22Rv1 (cell line): ENCODE measurements around the gene QSOX2.

Source experiments
- H3K27ac ChIP-seq: fragments of 450-650 bp; 2 replicates; pipeline ENCODE4 v1.5.1; 2017
- ZFX ChIP-seq: fragments of 450-650 bp; IDR thresholded peaks from 2 replicates; pipeline ENCODE4 v1.6.1; 2017; ENCODE audit warnings: antibody characterized with exemption, borderline replicate concordance
- TF ChIP-seq, protein P1 (sequence below): fragments of 450-650 bp; IDR thresholded peaks from 2 replicates; pipeline ENCODE4 v1.5.1; 2017; ENCODE audit warnings: mild to moderate bottlenecking

QSOX2 gene

DNA sequence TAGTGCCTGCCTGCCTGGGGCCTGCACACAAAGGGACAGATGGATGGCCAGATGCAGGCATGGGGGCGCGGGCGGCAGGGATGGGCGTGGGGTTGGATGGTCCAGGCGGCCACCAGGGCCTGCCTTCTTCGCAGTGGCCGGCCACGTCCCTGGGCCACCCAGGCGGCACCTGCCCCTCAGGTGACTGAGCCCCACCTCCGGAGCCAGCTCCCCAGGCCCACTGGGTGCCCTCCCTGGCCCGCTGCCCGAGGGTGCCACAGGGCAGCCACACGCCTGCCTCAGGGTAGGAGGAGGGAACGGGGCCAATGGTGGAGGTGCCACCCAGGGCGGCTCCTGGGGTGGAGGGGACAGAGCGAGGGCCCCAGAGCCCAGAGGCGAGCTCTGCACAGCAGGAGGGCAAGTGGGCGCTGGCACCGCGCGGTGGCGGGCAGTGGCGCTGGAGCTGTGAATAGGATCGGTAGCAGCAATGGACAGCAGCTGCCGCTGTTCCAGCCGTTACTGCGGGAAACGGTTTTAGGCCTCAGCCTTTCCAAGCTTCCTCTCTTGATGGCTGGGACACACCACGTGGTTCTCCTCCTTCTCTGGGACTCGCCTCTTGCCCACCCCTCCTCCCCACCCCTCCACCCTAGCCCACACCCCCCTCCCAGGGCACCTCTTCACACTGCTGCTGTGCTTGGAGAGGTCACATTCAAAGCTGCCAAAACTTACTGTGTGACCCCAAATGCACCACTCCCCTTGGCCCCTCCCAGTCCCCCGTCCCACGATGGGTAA is 59.8 kb downstream of the QSOX2 start:
- no peak for TF ChIP-seq ZFX
- TF ChIP-seq, protein P1, sequence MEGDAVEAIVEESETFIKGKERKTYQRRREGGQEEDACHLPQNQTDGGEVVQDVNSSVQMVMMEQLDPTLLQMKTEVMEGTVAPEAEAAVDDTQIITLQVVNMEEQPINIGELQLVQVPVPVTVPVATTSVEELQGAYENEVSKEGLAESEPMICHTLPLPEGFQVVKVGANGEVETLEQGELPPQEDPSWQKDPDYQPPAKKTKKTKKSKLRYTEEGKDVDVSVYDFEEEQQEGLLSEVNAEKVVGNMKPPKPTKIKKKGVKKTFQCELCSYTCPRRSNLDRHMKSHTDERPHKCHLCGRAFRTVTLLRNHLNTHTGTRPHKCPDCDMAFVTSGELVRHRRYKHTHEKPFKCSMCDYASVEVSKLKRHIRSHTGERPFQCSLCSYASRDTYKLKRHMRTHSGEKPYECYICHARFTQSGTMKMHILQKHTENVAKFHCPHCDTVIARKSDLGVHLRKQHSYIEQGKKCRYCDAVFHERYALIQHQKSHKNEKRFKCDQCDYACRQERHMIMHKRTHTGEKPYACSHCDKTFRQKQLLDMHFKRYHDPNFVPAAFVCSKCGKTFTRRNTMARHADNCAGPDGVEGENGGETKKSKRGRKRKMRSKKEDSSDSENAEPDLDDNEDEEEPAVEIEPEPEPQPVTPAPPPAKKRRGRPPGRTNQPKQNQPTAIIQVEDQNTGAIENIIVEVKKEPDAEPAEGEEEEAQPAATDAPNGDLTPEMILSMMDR = no peak
- H3K27ac ChIP-seq = no peak overlapping the region

DNA sequence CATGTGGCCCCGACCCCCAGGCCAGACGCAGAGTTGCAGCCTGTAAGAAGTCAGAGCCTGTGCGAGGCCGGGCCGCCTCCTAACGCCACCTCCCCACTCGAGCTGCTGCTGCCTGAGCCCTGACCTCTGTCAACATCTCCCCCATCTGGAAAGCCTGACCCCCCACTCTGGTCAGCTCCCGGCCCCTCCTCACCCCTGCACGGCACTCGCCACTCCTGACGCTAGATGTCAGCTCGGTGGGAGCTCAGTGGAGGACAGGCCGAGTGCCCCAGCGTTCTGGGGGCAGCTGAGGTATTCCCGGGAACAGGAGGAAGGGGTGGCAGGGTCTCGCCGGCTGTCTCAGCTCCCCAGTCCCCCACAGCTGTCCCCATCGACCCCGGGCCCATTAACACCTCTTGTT is 60.5 kb downstream of the QSOX2 start:
- no peak for TF ChIP-seq ZFX
- TF ChIP-seq, protein P1 = no peak
- H3K27ac ChIP-seq = no peak overlapping the region

DNA sequence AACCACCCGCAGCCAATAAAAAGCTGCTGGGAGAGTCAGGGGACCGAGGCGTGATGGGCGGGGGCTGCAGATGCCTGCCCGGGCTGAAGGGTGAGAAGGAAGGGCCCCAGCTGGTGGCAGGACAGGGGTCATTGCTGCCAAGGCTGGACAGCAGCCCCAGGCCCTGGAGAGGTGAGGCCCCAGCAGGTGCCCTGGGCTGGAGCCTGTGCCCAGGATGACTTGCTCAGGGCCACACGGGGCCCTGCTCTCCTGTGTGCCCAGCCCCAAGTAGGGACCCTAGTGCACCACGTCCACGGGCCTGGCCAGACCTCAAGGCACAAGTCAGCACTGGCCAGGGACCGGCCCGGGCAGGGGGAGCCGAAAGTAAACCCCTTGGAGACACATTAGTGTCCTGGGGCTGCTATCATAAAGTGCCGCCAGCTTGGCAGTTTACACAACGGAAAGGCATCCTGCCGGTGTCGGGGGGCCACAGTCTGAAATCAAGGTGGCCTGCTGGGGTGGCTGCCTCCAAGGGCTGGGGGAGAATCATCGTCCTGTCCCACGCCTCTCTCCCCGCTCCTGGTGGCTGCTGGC is 62.7 kb downstream of the QSOX2 start:
- no peak overlapping the region for H3K27ac ChIP-seq
- no peak for TF ChIP-seq ZFX
- TF ChIP-seq, protein P1 = no peak

DNA sequence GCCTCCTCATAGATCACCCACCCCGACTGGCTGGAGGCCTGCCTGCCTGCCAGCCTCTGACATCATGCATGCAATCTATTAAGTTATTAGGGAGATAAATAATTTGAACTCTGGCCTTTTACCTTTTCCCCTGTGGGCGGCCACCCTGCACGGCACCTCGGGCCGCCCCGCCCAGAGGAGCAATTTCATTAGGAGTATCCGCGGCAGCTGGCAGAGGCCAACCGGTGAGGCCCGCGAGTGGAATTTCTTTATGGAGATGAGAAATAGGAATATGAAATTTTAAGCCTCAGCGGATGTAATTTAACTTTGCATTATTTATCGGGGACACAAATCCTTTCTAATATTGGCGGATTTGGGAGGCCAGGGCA is 63.2 kb downstream of the QSOX2 start:
- no peak overlapping the region for H3K27ac ChIP-seq
- TF ChIP-seq ZFX = no peak
- TF ChIP-seq, protein P1 = no peak

DNA sequence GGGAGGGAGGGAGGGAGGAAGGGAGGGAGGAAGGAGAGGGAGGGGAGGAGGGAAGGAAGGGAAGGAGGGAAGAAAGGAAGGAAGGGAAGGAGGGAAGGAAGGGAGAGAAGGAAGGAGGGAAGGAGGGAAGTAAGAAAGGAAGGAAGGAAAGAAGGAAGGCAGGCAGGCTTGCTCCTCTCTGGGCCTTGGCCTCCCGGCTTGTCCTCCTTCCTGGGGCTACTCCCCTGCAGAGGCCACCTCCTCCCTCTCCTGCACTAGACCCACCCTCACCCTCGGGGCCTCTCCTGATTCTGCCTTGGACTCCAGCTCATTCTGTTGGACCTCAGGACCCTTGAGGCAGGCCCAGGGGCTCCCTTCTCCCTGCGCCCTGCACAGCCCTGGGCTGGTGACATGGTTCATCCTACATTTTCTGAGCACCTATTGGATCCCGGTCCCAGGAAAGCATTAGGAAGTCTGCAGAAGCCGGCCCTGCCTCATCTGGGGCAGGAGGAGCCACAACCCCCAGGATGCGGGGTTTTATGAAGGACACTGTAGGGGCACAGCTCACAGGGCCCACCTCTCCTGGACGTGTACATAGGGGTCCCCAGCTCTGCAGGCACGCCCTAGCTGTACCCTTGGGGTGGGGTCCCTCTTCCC is 63.7 kb downstream of the QSOX2 start:
- TF ChIP-seq, protein P1 = no peak
- H3K27ac ChIP-seq = no peak overlapping the region

DNA sequence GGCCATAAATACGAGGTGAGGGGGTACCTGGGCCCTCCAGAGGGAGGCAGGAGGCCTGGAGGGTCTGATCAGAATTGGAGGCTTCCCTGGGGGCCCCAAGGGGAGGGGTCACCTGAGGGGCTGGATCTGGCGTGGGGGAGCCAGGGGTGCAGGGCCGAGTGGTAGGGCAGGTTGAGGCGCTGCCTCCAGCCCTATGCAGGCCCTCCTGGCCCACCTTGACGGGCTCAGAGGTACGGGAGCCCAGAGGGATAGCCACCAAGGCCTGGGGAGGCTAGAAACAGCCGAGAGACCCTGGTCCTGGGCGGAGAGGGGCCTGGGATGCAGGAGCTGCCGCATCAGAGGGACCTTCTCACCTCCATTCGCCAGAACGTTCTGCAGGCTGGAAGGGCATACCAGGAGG is 65.0 kb downstream of the QSOX2 start:
- TF ChIP-seq, protein P1 = no peak
- TF ChIP-seq ZFX = no peak
- no peak overlapping the region for H3K27ac ChIP-seq

DNA sequence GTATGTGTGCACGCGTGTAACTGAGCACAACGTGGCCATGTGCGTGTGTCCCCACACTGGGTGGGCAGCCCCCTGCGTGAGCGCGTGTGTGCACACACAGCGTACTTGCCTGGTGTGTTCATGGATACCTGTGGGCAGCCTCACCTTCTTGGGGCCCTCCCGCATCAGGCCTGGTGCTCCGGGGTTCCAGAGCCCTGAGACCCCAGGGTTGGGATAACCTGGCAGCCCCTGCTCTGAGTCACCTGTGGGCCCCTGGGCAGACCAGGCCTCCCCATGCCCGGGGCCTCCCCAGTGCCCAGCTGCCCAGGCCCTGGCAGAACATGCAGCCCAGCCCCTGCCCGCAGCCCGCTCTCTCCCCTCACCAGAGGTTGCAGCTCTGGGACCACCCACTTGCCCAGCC is 65.9 kb downstream of the QSOX2 start:
- TF ChIP-seq ZFX = no peak
- TF ChIP-seq, protein P1 = no peak
- H3K27ac ChIP-seq = no peak overlapping the region
